Bronchus fibroblast of lung (primary cell): ENCODE measurements around the gene GRK7. TPM values are rescaled to one million over a fixed set of nuclear protein-coding genes. Genes with fewer than 3 reads are reported as not detected.

ENCODE experiments used
- total RNA-seq: library from RNA; depleted of rRNA; stranded (reverse); fragments of >200 nt; gene quantifications from 2 replicates; pipeline ENCODE4 v1.2.3, GENCODE V29; 2015

The GRK7 gene, protein sequence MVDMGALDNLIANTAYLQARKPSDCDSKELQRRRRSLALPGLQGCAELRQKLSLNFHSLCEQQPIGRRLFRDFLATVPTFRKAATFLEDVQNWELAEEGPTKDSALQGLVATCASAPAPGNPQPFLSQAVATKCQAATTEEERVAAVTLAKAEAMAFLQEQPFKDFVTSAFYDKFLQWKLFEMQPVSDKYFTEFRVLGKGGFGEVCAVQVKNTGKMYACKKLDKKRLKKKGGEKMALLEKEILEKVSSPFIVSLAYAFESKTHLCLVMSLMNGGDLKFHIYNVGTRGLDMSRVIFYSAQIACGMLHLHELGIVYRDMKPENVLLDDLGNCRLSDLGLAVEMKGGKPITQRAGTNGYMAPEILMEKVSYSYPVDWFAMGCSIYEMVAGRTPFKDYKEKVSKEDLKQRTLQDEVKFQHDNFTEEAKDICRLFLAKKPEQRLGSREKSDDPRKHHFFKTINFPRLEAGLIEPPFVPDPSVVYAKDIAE (N-terminal part only)
- total RNA-seq: not detected in 2 replicates

DNA sequence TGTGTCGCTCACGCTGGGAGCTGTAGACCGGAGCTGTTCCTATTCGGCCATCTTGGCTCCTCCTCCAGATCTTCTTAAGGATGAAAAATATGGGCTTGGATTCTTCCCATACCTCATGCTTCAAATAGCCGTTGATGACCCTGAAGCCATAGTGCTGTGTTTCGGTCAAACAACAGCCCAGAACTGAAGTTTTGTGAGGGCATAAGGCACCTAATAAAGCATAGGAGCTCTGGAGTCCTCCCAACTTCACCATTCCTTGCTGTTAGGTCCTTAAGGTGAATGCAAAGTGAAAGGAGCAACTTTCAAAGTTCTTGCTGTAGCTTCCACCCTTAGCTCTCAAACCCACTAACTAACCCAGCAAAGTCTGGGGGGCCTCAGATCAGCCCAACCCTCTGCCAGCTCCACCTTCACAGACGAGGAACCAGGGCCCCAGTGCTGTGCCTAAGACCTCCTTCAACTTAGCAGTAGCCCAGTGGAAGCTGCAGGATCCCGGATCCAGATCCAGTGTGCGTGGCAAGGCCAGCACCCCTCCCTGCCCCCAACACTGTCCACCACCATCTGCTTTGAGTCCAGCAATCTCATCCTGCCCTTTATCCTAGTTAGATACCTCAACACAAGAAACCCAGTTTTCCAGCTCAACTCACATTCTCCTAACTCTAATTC is at the start of gene GRK7:
Gene GRK7, plus strand, starts transcription at position 321 of the 663 bp plus-strand sequence. CDS start 14,877 bp downstream, outside the sequence.

GRCh38 chr3:141738022-141738890 is 25.0 kb upstream of the GRK7 start, which contains the start of gene RNF7:
Gene RNF7, plus strand, starts transcription at chr3:141738298. Its CDS starts 44 bp downstream, at chr3:141738342.

Other genes with a start within 250 kb of the GRK7 start
- 73.3 and 103 TPM in 2 replicates for gene RNF7, start 25.1 kb upstream of the GRK7 start, total RNA-seq
- gene ATP1B3, start 113.2 kb downstream of the GRK7 start, total RNA-seq: 44.4 and 45.5 TPM in 2 replicates